GM21360 (cell line): ENCODE data around the gene STAT3.
A peak's percentile ranks its signal among the peaks of the same experiment; 100 is the strongest.

Experiments
- ATAC-seq: cut with Tn5 transposase; IDR thresholded peaks from one replicate; pipeline ENCODE4 v1.9.1; 2021; ENCODE audit warnings: mild to moderate bottlenecking, moderate library complexity; ENCODE audit not compliant: unreplicated experiment

The STAT3 gene

DNA sequence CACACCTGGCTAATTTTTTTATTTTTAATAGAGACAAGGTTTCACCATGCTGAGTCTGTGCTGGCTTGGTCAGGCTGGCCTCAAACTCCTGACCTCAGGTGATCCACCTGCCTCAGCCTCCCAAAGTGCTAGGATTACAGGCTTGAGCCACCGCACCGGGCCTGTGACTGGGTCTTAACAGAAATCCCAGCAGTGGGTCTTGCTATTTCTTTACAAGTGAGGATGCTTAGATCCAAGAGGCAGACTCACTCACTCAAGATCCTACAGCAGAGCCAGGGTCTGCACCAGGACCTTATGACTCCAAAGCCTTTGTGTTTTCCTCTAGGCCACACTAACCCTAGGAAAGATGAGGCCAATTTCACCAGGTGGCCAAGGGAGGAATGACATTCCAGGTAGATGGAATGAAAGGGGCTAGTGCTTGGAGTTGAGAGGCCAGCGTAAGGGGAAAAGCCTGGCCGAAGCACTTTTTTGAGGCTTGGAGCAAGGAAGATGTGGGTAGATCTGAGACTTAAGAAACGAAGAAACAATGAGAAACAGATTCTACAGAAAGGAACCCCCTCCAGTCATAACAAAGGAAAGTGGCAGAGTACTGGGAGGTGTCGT lies 105.7 kb downstream of the STAT3 start:
- ATAC-seq = no peak

DNA sequence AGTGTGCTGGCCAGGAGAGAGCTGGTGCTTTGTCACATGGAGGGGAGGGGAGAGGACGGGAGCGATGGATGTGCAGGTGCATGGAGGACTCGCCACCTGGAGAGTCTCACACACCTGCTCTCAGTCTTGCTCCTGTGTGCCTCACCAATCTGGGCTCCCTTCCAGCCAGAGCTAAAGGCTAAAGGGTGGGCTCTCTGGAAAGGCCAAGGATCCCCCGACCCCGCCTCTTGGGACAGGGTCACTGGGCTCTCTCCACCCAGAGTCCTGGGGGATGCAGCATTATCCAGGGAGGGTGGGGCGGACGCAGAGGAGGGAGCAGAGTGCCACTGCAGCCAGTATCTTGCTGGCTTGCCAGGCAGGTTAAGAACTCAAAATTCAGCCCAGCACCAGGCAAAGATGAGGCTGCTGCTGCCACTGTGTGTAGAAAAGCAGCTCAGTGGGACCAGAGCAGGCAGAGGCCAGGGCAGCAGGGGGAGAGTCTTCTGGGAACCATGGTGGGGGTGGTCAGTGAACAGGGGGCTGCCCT lies 106.6 kb downstream of the STAT3 start:
- ATAC-seq = no peak

DNA sequence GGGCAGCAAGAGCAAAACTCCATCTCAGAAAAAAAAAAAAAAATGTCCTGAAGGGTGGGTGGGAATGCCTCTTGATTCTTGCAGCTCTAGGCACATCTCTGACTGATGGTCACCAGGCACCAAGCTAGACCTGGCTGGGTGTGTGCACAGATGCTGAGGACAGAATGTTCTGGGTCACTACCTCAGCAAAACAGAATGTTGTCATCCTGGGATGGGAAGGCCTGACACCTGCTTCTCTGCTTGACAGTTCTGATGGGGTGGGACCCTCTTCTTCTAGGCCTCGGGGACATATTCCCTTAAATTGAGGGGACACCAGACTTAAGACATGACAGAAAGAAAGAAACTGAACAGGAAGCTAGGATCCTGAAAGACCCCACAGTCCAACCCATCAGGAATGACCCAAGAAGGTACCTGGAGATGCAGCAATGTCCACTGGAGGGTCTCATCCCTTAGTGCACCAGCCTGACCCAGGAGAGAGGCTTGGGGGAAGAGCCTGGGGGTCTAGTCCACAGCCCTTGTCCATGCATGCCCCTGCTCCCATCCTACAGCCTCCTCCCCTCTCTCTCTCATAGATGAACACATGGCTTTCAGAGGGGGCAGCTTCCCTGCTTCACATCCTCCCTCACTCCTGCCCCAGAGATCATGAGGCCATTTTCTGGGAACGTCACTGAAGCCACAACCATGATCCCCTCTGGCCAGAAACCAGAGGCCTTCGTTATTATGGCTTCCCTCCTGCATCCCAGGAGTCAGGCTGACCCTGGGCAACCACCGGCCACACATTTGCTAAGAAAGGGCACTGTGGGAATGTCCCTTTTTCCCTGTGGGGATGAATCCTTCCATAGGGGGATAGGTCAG lies 108.2 kb downstream of the STAT3 start:
- no peak for ATAC-seq

DNA sequence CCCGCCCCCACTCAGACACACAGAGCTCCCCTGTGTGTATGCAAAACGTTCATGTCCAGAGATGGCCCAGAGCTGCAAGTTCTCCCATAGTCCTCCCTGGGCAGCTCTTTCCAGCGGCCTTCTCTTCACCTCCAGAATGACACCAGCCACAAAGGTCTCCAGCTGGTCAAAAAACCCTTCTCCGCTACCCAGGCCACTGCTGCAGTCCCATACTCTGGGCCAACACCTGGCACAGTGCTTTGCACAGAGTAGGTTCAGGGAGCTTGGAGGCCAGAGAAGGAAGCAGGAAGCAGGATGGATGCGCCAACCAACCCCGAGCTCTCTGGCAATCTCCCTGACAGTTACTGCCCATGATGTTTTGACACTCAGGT lies 110.9 kb downstream of the STAT3 start:
- no peak for ATAC-seq

DNA sequence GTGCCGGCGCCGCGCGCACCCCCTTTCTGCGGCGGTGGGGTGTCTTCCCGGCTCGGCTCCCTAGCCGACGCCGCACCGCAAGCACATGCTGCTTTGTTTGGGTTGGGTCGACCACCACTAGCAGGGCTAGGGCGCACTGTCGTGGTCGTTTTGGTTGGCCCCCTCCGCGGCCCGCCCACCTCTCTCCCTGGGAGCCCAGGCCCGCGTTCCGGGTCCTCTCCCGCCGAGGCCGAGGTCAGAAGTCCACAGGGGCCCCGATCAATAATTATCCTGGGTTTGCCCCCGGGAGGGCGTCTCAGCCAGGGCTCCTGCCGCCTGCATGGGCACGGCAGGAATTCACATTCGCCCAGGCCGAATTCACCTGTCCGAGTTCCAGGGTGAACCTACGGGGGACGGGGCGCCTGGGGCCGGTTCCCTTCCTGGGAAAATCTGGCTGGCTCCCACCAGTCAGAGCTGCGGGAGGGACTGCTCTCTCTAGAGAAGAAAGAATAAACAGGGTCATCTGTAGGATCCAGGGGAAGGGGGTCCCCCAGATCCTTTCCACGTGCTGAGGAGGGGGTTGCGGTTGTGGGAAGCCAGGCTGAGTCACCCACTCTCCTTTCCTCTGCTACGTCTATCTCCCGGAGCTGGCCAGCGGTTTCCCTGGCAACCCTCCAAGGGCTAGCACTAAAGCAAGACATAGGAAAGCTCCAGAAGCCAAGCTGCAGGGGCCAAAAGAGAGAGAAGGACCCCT lies 111.5 kb downstream of the STAT3 start:
- peak; percentile 18 for ATAC-seq

DNA sequence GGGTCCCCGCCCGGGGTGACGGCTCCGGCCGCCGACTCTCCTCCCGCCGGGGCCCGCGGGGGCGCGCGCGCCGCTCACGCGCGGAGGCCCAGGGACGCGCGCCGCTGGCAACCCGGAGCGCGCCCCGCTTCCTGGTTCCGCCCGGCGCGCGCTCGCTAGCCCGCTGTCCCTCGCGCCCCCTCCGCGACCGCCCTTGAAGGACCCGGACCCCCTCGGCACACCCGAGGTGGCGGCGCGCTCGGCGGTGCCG lies 112.0 kb downstream of the STAT3 start, which contains the start of gene STAT5B:
Gene STAT5B (minus strand): TSS at position 33 of the 250 bp plus-strand sequence. CDS start 44,264 bp downstream, outside the sequence.
- peak; percentile 77 for ATAC-seq

DNA sequence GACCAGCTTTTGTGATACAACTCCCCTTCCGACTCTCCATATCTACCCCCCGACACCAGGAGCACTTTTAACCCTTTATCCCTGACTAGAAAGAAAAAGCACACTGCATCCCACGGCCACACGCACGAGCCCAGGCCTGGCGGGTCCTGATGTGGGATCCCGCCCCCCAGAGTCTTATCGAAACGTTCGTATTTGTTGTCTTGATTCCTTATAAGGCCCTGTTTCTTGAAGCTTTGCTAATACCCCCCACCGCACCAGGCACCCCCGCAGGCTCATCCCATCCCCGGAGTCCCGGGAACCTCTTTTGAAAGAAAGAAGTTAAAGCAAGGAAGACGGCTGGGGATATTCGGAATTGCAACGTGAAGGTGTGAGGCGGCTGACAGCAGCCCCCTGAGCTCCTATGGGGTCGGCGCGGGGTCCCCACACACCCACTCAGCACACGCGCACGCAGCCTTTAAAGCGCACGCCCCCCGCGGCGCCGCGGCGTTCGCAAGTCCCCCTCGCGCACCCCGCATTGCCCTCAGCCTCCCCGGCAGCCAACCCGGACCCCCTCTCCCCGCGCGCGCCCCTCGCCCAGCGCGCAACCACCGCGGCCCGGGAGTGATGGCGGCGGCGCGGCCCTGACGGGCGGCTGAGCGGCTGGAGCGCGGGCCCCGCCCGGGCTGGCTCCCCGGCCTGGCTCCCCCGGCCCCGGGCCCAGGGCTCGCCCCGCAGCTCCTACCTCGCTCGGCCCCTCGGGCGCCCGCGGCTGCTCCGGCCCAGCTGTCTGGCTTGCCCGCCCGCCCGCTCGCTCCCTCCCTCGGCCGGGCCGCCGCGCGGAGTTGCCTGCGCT lies 112.5 kb downstream of the STAT3 start:
- peak; percentile 39 for ATAC-seq

DNA sequence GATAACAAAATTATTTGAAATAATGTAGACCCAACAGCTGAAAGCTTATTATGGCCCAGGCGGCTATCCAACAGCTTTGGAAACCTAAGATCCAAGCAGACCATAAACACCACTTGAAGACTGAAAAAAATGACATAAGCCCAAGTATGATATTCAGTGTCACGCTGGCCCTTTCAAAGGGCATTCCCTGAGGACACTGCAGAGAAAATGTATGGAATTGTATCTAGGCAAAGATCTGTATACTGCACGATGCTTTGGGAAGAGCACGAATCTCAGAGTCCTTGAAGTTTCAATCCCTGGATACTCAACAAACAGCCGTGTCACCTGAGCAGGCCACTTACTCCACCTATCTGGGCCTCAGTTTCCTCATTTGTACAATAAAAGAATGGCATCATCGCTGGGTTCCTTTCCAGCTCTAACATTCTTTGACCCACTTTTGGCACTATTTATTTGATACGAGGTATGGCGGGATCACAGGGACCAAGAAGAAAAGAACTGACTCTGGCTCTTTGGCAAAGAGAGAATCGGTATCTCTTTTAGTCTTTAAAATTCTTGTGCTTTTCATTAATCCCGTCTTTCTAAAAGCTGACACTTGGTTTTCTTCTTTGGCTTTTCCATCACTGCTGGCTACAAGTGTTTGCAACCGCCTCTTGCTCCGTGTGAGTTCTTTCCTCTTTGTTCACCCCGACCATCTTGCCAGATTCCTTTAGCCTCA lies 113.3 kb downstream of the STAT3 start:
- ATAC-seq = no peak

DNA sequence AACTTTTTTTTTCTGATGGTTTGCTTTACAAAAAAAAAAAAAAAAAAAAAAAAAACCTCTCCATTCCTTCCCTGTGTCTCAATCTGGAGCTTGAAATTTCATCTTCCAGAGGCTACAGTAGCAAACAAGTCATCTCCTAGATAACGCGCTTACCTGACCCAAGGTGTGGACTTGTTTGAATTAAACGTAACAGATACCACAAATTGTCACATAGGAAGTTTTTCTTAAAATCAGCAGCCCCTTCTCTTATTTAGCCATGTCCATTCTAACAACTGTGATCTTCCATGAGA lies 114.0 kb downstream of the STAT3 start:
- no peak for ATAC-seq

DNA sequence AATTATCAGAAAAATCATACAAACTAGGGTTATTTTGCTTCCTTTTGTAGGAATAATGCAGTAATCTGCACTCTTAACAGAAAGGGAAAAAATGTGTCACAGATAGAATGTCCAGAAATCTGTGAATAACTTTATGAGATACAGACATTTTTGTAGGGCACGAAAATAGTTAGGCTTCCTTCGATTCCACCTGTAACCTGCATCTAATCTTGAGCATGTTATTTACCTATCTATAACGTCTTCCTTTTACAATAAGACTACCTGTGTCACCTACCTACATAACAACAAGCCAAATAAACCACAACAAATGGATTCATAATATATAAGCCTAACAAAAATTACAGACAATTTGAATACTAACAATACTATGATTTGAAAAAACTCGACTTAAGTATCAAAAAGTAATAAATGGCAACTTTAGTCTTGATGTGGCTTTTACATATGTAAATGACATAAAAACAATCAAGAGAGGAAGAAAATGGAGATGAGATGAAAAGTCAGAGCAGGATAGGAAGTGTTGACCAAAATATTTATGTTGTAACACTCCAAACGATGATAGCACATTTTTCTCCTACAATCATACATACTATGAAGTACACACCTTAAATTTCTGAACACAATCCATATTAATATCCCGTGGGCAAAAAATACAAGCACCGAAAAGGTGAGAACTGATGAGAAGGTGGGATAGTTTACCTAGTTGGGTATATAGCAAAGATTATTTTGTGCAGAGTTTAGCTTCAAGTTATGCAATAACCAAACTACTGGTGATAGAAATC lies 114.6 kb downstream of the STAT3 start:
- ATAC-seq = no peak

DNA sequence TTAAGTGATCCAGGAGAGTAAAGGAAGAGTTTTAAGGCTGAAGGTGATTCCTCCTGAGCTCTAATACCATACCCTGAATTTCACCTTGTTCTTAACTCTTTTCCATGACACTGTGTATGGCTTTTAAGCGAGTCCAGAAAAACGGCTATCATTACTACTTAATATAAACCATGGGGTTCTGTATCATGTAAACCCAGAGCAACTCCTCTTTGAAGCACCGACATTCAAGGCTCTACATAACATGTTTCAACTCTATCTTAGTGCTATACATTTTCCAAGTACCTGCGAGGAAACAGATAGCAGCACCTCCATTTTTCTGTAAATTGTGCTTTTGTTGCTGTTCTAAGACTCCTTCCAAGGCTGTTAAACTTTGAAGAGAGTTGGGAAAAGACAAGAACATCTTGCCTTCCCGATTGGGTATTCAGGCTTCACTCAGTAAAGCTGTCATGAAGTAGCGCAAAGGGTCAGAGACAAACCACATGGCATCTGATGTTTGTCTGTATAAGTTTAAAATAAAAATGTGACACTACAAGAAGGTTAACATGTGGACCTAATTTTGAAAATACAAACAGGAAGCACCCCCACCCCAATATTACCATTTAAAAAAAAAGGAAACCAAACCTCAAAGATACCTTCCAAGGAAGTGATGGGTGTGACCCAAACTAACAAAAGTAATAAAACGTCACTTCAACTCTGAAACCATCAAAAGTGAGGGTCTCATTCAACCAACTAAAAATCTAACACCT lies 115.9 kb downstream of the STAT3 start:
- no peak for ATAC-seq

DNA sequence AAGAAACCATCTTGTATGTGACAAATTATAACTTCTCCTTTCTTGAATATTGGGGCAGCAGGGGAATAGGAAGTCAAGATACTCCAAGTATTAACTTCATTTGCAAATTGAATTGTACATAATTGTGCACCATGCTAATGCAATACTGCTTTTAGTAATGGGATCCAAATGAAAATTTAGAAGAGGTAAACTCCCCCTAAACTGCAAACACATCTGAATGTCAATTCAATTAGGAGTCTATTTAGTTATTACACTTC lies 116.5 kb downstream of the STAT3 start:
- no peak for ATAC-seq

DNA sequence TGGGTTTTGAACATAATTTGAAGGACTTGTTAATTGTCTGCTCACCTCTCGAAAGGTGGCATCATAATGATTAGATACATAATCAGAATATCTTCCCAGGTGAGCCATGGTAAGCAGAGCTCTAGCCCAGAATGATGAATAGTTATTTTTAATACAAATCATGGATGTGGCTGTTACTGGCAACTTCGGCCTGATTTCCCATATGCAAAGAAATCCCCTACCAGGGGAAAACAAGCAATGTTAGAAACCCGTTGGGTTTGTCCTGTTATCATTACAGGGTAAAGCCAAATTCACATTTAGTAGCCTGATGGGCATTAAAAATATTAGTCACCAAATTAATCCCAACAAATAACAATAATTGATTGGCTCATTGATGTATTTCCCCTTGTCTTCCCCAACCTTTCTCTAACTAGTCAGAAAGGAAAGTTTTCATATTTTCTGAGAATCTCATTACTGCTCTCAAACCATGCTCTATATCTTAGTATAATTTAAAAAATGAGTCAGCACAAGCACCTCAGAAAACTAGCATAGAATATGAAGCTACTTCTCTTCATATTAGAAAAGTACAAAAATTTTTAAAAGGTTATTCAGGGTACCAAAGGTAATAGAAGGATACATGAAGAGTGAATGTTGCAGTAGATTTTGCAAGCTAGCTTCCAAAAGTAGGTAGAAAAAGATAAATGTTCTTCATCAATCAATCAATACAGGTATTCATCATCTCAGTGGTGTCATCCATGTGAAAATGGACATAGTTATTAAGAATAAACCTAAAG lies 117.0 kb downstream of the STAT3 start:
- ATAC-seq = no peak

DNA sequence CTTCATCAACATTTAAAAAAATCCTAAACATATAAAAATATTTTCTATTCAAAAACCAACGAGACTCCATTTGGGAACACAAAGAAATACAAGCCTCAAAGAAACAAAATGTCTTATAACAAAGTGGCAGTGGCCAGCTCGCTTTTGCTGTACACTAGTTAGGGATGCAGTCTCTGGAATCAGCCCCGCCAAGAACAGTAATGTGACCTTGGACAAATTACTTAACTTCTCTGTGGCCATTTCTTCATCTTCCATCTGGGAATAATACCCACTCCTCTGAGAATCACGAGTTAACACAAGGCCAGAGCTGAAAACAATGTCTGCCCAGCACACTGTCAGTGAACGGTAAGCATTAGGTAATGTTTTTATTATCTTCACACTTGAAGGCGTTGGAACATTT lies 117.6 kb downstream of the STAT3 start:
- ATAC-seq = no peak

DNA sequence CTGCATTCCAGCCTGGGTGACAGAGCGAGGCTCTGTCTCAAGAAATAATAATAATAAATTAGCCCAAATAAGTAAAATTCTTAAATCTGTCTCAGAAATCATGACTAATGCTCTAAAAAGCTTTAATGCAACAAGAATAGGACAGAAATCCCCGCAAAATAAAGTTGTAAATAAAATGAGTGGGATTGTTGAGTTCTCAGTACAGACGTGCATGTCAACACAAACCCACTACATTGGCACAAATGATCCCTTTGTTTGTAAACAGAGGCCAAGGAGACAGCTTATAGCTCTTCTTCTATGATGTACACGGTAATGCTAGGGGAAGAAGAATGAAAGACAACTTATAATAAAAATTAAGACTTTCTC lies 118.1 kb downstream of the STAT3 start:
- no peak for ATAC-seq

DNA sequence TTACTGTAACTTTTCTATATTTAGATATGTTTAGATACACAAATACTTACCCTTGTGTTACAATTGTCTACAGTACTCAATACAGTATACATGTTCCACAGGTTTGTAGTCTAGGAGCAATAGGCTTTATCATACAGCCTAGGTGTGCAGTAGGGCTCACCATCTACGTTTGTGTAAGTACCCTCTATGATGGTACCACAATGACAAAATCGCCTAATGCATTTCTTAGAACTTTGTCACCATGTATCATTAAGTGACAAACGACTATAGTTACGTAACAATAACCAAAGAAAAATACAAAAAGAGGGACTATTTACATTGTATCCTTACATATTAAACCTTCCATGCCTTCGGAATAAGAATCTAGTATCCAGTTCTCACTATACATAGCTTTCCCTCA lies 120.0 kb downstream of the STAT3 start:
- no peak for ATAC-seq

DNA sequence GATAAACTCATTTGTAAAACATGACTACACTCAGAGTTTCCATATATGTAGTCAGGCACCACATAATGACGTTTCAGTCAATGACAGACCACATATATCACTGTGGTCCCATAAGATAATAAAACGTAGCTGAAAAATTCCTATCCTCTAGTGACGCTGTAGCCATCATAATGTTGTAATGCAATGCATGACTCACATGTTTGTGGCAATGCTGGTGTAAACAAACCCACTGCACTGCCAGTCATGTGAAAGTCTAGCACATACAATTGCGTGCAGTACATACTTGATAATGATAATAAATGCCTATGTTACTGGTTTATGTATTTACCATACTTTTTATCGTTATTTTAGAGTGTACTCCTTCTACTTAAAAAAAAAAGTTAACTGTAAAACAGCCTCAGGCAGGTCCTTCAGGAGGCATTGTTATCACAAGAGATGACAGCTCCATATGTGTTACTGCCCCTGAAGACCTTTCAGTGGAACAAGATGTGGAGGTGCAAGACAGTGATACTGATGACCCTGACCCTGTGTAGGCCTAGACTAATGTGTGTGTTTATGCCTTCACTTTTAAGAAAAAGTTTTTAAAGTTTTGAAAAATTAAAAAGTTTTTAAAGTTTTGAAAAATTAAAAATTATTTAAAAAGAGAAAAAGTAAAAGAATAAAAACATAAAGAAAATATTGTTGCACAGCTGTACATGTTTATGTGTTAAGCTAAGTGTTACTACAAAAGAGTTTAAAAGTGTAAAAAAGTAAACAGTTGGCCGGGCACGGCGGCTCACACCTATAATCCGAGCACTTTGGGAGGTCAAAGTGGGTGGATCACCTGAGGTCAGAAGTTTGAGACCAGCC lies 121.1 kb downstream of the STAT3 start:
- no peak for ATAC-seq

DNA sequence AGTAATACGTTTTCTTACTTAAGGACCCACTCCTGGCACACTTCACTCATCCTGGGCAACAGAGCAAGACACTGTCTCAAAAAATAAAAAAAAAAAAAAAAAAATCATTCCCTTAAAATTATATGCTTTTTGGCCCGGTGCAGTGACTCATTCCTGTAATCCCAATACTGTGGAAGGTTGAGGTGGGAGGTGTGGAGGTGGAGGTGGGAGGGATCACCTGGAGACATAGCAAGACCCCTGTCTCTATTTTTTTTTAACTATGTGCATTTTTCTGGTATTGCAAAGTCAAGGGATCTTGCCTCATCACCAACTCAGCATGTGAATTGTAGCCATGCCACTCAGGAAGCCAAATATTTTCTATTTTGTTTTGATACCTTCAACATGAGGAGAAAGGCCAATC lies 121.8 kb downstream of the STAT3 start:
- no peak for ATAC-seq
